SK-N-SH treated with all-trans-retinoic acid at 6 μM for 48 hours (cell line): ENCODE data around the gene STXBP2.

Experiments
- ATAC-seq: fragments of 200-7000 bp; cut with Tn5 transposase; 3 replicates; pipeline ENCODE4 v1.9.1; 2020; ENCODE audit warnings: mild to moderate bottlenecking, moderate library complexity
- BACH2 ChIP-seq: fragments of 250-450 bp; sonication (Bioruptor Pico); IDR thresholded peaks from 2 replicates; pipeline ENCODE4 v1.9.0; 2021; ENCODE audit warnings: mild to moderate bottlenecking, borderline replicate concordance
- CSDC2 ChIP-seq: fragments of 250-450 bp; sonication (Bioruptor Pico); IDR thresholded peaks from 2 replicates; pipeline ENCODE4 v1.5.0; 2020; ENCODE audit warnings: mild to moderate bottlenecking, moderate library complexity
- ESRRG ChIP-seq: fragments of 250-450 bp; sonication (Bioruptor Pico); IDR thresholded peaks from 2 replicates; pipeline ENCODE4 v1.6.1; 2021; ENCODE audit warnings: mild to moderate bottlenecking
- GLIS3 ChIP-seq: fragments of 250-450 bp; sonication (Bioruptor Pico); IDR thresholded peaks from 2 replicates; pipeline ENCODE4 v1.5.0; 2020; ENCODE audit warnings: mild to moderate bottlenecking, moderate library complexity
- OSR1 ChIP-seq: fragments of 250-450 bp; sonication (Bioruptor Pico); IDR thresholded peaks from 2 replicates; pipeline ENCODE4 v1.8.0; 2022; ENCODE audit warnings: moderate library complexity, mild to moderate bottlenecking, inconsistent platforms
- PPARA ChIP-seq: fragments of 250-450 bp; sonication (Bioruptor Pico); IDR thresholded peaks from 2 replicates; pipeline ENCODE4 v1.5.0; 2020; ENCODE audit warnings: mild to moderate bottlenecking, borderline replicate concordance
- RARB ChIP-seq: fragments of 250-450 bp; sonication (Bioruptor Pico); IDR thresholded peaks from 2 replicates; pipeline ENCODE4 v1.8.0; 2021; ENCODE audit warnings: mild to moderate bottlenecking, moderate library complexity
- SNAI2 ChIP-seq: fragments of 250-450 bp; sonication (Bioruptor Pico); IDR thresholded peaks from 2 replicates; pipeline ENCODE4 v1.5.0; 2020; ENCODE audit warnings: mild to moderate bottlenecking, moderate library complexity
- TCF4 ChIP-seq: fragments of 250-450 bp; sonication (Bioruptor Pico); IDR thresholded peaks from 2 replicates; pipeline ENCODE4 v1.8.0; 2021; ENCODE audit warnings: mild to moderate bottlenecking, moderate library complexity, borderline replicate concordance
- TOX ChIP-seq: fragments of 250-450 bp; sonication (Bioruptor Pico); IDR thresholded peaks from 2 replicates; pipeline ENCODE4 v1.8.0; 2021; ENCODE audit warnings: mild to moderate bottlenecking, moderate library complexity, borderline replicate concordance
- ZC3H10 ChIP-seq: fragments of 250-450 bp; sonication (Bioruptor Pico); IDR thresholded peaks from 2 replicates; pipeline ENCODE4 v1.5.1; 2021; ENCODE audit warnings: mild to moderate bottlenecking, moderate library complexity
- ZFP3 ChIP-seq: fragments of 250-450 bp; sonication (Bioruptor Pico); IDR thresholded peaks from 2 replicates; pipeline ENCODE4 v1.5.0; 2020; ENCODE audit warnings: mild to moderate bottlenecking, moderate library complexity
- ZFP30 ChIP-seq: fragments of 450-650 bp; formaldehyde crosslinking; IDR thresholded peaks from 2 replicates; pipeline ENCODE4 v1.5.0; 2022; ENCODE audit warnings: mild to moderate bottlenecking, moderate library complexity
- ZNF565 ChIP-seq: fragments of 450-650 bp; formaldehyde crosslinking; conservative IDR thresholded peaks from 2 replicates; pipeline ENCODE4 v1.5.0; 2020; ENCODE audit warnings: low read depth, mild to moderate bottlenecking, moderate library complexity
- ZNF70 ChIP-seq: fragments of 450-650 bp; formaldehyde crosslinking; IDR thresholded peaks from 2 replicates; pipeline ENCODE4 v1.5.0; 2020; ENCODE audit warnings: mild to moderate bottlenecking, moderate library complexity
- ZNF8 ChIP-seq: fragments of 450-650 bp; formaldehyde crosslinking; IDR thresholded peaks from 2 replicates; pipeline ENCODE4 v1.5.0; 2020; ENCODE audit warnings: mild to moderate bottlenecking, moderate library complexity
- TF ChIP-seq, protein P1 (sequence below): fragments of 250-450 bp; sonication (Bioruptor Pico); IDR thresholded peaks from 2 replicates; pipeline ENCODE4 v1.8.0; 2020; ENCODE audit warnings: mild to moderate bottlenecking, moderate library complexity, borderline replicate concordance
- TF ChIP-seq, protein P2 (sequence below): fragments of 250-450 bp; sonication (Bioruptor Pico); IDR thresholded peaks from 2 replicates; pipeline ENCODE4 v1.5.1; 2020; ENCODE audit warnings: low read depth, mild to moderate bottlenecking, moderate library complexity
- TF ChIP-seq, protein P3 (sequence below): fragments of 250-450 bp; sonication (Bioruptor Pico); IDR thresholded peaks from 2 replicates; pipeline ENCODE4 v1.5.0; 2020; ENCODE audit warnings: mild to moderate bottlenecking, moderate library complexity
- TF ChIP-seq, protein P4 (sequence below): fragments of 250-450 bp; sonication (Bioruptor Pico); IDR thresholded peaks from 2 replicates; pipeline ENCODE4 v1.8.0; 2021; ENCODE audit warnings: low read depth, mild to moderate bottlenecking, moderate library complexity, borderline replicate concordance

STXBP2 gene

DNA sequence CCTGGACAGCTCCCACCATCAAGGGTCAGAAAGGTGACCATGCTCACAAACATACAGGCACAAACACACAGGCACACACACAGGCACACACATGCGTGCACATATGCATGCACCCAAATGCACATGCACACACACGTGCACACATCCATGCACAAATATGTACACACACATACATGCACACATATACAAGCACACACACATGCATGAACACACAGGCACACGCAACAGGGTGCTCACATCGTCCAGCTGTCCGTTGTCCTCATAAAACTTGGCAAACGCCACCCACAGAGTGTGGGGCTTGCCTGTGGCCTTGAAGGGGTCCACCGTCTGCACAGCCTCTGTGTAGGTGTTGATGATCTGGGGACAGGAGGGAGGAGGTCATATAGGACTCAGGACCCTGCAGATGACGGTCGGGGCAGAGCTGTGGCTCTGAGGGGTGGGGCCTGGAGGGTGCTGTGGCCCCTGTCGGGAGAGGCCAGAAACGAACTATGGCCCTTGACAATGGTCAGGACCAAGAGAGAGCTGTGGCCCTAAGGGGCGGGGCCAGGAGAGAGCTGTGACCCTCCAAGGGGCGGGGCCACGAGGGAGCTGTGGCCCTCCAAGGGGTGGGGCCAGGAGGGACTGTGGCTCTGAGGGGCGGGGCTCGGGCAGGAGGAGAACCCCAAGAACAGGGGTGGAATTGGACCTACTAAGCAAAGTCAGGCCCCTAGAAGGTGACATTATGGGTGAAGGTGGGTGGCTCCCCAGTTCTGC is 13.8 kb upstream of the STXBP2 start:
- no peak for ATAC-seq
- no peak for TF ChIP-seq PPARA (CRISPR knock-in tag)
- TF ChIP-seq BACH2 (CRISPR knock-in tag) = no peak
- TF ChIP-seq, protein P1, sequence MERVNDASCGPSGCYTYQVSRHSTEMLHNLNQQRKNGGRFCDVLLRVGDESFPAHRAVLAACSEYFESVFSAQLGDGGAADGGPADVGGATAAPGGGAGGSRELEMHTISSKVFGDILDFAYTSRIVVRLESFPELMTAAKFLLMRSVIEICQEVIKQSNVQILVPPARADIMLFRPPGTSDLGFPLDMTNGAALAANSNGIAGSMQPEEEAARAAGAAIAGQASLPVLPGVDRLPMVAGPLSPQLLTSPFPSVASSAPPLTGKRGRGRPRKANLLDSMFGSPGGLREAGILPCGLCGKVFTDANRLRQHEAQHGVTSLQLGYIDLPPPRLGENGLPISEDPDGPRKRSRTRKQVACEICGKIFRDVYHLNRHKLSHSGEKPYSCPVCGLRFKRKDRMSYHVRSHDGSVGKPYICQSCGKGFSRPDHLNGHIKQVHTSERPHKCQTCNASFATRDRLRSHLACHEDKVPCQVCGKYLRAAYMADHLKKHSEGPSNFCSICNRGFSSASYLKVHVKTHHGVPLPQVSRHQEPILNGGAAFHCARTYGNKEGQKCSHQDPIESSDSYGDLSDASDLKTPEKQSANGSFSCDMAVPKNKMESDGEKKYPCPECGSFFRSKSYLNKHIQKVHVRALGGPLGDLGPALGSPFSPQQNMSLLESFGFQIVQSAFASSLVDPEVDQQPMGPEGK (CRISPR knock-in tag) = no peak
- TF ChIP-seq, protein P2, sequence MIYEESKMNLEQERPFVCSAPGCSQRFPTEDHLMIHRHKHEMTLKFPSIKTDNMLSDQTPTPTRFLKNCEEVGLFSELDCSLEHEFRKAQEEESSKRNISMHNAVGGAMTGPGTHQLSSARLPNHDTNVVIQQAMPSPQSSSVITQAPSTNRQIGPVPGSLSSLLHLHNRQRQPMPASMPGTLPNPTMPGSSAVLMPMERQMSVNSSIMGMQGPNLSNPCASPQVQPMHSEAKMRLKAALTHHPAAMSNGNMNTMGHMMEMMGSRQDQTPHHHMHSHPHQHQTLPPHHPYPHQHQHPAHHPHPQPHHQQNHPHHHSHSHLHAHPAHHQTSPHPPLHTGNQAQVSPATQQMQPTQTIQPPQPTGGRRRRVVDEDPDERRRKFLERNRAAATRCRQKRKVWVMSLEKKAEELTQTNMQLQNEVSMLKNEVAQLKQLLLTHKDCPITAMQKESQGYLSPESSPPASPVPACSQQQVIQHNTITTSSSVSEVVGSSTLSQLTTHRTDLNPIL (CRISPR knock-in tag) = no peak
- no peak for TF ChIP-seq SNAI2 (CRISPR knock-in tag)
- TF ChIP-seq, protein P3, sequence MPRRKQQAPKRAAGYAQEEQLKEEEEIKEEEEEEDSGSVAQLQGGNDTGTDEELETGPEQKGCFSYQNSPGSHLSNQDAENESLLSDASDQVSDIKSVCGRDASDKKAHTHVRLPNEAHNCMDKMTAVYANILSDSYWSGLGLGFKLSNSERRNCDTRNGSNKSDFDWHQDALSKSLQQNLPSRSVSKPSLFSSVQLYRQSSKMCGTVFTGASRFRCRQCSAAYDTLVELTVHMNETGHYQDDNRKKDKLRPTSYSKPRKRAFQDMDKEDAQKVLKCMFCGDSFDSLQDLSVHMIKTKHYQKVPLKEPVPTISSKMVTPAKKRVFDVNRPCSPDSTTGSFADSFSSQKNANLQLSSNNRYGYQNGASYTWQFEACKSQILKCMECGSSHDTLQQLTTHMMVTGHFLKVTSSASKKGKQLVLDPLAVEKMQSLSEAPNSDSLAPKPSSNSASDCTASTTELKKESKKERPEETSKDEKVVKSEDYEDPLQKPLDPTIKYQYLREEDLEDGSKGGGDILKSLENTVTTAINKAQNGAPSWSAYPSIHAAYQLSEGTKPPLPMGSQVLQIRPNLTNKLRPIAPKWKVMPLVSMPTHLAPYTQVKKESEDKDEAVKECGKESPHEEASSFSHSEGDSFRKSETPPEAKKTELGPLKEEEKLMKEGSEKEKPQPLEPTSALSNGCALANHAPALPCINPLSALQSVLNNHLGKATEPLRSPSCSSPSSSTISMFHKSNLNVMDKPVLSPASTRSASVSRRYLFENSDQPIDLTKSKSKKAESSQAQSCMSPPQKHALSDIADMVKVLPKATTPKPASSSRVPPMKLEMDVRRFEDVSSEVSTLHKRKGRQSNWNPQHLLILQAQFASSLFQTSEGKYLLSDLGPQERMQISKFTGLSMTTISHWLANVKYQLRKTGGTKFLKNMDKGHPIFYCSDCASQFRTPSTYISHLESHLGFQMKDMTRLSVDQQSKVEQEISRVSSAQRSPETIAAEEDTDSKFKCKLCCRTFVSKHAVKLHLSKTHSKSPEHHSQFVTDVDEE = no peak
- TF ChIP-seq ZNF8 (CRISPR knock-in tag) = no peak
- TF ChIP-seq CSDC2 (CRISPR knock-in tag) = no peak
- TF ChIP-seq ESRRG (CRISPR knock-in tag) = no peak
- no peak for TF ChIP-seq RARB (CRISPR knock-in tag)
- no peak for TF ChIP-seq TCF4 (CRISPR knock-in tag)
- TF ChIP-seq ZNF565 (CRISPR knock-in tag) = no peak
- TF ChIP-seq ZNF70 (CRISPR knock-in tag) = no peak
- TF ChIP-seq, protein P4, sequence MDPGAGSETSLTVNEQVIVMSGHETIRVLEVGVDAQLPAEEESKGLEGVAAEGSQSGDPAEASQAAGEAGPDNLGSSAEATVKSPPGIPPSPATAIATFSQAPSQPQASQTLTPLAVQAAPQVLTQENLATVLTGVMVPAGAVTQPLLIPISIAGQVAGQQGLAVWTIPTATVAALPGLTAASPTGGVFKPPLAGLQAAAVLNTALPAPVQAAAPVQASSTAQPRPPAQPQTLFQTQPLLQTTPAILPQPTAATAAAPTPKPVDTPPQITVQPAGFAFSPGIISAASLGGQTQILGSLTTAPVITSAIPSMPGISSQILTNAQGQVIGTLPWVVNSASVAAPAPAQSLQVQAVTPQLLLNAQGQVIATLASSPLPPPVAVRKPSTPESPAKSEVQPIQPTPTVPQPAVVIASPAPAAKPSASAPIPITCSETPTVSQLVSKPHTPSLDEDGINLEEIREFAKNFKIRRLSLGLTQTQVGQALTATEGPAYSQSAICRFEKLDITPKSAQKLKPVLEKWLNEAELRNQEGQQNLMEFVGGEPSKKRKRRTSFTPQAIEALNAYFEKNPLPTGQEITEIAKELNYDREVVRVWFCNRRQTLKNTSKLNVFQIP = no peak
- no peak for TF ChIP-seq GLIS3
- TF ChIP-seq ZC3H10 (CRISPR knock-in tag) = no peak

DNA sequence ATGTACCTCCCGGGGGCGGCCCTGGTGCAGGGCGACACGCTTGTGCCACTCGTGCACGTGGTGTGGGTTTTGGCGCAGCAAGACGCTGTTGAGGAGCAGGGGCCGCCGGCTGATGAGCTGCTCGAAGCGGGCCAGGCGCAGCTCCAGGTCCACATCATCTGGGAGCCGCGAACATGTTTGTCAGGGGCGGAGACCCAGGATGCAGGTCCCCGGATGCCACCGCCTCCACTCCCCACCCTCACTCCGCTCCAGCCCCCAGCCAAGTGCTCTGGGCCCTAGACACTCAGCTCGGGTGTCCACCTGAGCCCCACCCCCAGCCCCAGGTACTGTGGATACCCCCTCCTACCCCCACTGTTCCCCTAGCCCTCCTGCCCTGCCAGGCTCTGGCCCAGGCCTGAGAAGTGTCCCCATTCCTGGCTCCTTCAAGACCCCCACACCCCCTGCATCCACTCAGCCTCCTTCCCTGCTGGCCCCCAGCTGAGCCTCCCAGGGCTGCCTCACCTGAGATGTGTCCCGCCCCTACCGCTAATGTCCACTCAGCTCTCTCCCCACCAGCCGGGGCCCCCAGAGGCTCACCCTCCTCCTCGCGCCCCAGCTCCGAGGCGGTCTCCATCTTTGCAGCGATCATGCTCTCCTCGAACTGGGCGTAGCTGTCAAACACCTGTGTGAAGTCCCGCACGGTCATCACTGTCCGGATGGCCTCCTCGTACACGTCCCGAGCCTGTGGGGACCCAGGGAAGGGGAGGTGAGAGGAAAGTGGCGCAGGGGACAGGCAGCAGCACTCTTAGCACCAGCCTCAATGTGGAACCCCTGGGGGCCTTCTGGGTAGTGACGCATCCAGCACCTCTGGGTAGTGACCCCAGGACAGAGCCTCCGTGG is 12.9 kb upstream of the STXBP2 start:
- TF ChIP-seq, protein P3 = no peak
- TF ChIP-seq OSR1 (CRISPR knock-in tag) = no peak
- no peak for TF ChIP-seq SNAI2 (CRISPR knock-in tag)
- TF ChIP-seq ZNF565 (CRISPR knock-in tag) = no peak
- TF ChIP-seq, protein P1 (CRISPR knock-in tag) = no peak
- TF ChIP-seq ZFP30 (CRISPR knock-in tag) = no peak
- TF ChIP-seq TCF4 (CRISPR knock-in tag) = no peak
- no peak for TF ChIP-seq ZFP3
- no peak for TF ChIP-seq CSDC2 (CRISPR knock-in tag)
- TF ChIP-seq PPARA (CRISPR knock-in tag) = no peak
- TF ChIP-seq TOX (CRISPR knock-in tag) = no peak
- TF ChIP-seq ESRRG (CRISPR knock-in tag) = no peak
- no peak for TF ChIP-seq ZNF8 (CRISPR knock-in tag)
- TF ChIP-seq, protein P4 = no peak

More for the DNA sequence above, 12.9 kb upstream of the STXBP2 start:
- ATAC-seq = no peak
